GM18505 (cell line): ENCODE results near the gene NR3C2.

ENCODE experiments used
- ATAC-seq: cut with Tn5 transposase; IDR thresholded peaks from one replicate; pipeline ENCODE4 v1.9.1; 2021; ENCODE audit not compliant: unreplicated experiment
- POLR2A ChIP-seq: IDR thresholded peaks from 4 replicates; pipeline ENCODE4 v1.6.1; 2011; ENCODE audit warnings: borderline replicate concordance; ENCODE audit not compliant: insufficient read depth, insufficient read length; ENCODE audit errors: extremely low read depth

The NR3C2 gene

DNA sequence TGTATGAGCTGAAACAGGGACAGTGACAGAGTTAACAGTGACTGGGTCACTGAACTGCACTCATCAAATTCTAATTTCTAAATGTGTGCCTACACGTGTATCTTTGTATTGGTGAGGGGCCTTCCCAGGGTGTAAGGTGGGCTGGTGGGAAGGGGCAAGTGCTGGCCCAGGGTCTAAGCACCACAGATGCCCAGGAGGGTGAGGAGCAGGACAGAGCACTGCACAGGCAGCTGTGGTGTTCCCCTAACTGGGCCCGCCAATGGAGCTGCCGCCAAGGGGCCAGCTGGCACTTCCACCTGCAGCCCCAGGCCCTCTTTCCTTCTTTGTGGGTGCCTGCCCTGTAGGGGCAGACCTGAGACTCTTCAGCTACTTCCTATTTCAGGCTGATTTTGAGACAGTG is 360.5 kb downstream of the NR3C2 start:
- TF ChIP-seq POLR2A: no peak
- ATAC-seq: no peak

DNA sequence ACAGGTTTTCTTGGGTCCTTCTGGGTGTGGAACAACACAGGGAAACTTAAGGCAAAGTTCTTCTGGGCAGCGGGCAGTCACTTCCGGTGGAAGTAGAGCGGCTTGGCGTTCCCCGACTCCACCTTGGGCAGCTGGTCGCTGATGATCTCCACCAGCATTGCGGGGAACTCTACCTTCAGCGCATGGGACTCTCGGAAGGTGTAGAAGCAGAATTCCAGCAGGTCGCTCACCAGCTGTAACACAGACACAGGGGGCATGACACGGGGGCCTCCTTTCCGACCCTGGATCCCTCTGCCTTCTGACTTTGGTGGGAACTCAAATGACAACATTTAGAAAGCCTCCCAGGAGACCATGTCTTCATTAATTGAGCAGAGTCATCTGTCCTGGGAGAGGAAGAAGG is 360.9 kb downstream of the NR3C2 start:
- no peak for ATAC-seq
- no peak for TF ChIP-seq POLR2A

DNA sequence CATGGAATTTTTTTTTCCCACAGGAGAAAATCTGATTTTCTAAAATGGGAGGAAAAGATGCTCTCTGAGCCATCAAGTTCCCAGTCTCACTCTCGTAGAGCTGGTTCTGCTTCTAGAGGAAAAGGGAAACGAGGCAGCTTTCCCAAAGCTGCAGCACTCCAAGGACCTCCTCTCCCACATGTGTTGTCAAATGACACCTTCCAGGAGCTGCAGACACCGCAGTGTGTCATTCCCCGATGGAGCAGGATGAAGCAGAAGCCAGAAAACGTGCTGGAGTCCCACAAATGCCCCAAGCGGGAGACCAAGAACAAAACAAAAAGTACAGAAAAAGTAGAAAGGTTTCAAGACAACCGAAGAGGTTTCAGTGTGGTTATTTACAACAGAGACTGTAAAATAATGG is 362.3 kb downstream of the NR3C2 start:
- no peak for TF ChIP-seq POLR2A
- ATAC-seq: no peak

DNA sequence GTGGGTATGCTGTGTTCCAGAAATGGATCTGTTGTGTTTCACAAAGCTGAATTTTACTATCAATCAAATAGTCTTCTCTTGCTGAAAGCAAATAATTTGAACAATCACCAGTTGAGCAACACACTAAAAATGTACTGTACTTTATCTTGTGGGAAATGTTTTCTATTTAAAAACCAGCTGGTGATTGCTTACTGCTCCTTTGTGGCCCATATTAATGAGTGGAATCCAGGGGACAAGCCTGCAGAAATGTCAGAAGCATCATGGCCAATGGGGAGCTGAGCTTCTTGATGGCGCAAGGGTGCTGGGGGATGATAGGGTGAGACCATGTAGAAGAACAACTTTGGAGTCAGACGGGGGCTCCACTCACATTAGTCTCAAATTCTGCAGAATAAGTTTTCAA is 364.2 kb downstream of the NR3C2 start:
- TF ChIP-seq POLR2A: no peak

DNA sequence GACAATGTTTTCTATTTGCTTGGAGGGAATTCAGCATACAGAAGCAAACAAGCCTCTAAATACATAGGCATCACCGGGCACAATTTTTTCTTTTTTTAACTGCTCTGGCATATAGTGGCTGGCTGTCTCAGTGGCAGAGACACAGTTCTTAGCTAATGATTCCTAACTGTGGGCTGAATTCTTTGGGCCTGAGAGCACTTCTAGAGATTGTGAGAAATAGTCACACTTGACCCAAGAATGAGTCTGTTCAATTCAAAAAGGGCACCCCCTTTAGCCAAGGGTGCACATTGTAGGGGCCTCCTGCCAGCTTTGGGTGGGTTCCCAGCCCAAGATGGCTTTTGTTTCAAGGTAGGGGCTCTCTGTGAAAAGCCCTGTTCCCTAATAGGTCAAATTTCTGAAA is 364.6 kb downstream of the NR3C2 start:
- no peak for TF ChIP-seq POLR2A
- no peak for ATAC-seq

More for the DNA sequence above, 364.2 kb downstream of the NR3C2 start:
- no peak for ATAC-seq

DNA sequence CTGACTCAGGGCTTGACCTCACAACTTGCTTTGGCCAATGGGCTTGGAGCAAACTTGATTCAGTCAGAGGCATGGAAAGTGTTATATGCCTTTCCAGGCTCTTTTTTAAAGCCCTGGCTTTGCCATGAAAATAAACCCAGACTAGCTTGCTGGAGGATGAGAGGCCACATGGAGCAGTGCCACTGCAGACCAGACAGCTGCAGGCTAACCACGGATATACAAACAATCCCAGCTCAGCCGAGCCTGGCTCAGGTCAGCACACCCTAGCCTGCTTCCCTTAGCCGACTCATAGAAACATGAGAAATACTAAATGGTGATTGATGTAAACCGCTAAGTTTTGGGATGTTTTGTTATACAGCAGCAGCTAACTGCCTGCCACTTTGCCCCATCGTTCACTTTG is 365.2 kb downstream of the NR3C2 start:
- no peak for ATAC-seq
- no peak for TF ChIP-seq POLR2A

DNA sequence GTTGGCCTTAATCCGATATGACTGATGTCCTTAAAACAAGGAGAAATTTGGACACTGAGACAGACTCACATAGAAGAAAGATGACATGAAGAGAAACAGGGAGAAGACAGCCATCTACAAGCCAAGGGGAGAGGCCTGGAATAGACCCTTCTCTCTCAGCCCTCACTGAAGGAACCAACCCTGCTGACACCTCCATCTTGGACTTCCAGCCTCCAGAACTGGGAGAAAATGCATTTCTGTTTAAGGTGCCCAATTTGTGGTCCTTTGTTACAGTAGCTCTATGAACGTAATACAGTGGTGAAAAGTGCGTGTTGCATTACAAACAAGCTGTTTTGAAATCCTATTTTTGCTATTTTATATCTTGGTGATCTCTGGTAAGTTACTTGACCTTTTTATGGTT is 366.8 kb downstream of the NR3C2 start:
- no peak for TF ChIP-seq POLR2A
- ATAC-seq: no peak

DNA sequence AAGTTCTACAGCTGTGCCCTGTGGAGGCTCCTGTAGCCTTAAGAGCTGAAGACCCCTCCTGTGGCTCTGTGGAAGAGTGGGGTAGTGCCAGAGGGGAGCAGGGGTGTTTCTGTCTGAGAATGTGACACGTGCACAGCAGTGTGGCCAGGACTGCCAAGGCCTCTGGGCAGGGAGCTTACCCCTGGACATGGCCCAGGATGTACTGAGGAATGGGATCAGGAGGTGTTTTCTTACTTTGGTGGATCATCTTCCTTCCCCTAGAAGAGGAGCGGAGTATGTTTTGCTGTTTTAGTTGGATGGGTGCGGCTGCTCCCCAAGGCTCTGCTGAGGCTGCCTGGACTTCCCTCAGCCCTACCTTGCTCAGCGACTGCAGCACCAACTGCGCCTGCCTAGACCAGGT is 367.8 kb downstream of the NR3C2 start:
- ATAC-seq: no peak
- no peak for TF ChIP-seq POLR2A

DNA sequence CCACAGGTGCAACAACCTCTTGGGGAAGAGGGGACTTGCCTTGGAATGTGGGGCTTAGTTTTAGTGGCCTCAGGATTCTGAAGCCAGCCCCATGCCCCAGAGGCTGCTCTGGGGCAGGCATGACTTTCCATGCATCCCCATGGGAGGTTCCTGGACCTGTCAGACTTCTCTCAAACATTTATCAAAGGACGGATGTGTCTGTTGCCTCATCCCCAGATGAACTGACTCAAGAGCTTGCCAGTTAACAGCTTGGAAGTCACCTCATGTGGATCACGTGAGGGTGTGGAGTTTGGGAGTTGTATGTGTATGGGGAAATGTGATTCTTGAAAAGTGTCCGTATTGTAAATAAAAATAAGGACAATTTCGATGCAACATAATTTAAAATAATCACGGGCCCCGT is 368.9 kb downstream of the NR3C2 start:
- no peak for ATAC-seq
- no peak for TF ChIP-seq POLR2A

DNA sequence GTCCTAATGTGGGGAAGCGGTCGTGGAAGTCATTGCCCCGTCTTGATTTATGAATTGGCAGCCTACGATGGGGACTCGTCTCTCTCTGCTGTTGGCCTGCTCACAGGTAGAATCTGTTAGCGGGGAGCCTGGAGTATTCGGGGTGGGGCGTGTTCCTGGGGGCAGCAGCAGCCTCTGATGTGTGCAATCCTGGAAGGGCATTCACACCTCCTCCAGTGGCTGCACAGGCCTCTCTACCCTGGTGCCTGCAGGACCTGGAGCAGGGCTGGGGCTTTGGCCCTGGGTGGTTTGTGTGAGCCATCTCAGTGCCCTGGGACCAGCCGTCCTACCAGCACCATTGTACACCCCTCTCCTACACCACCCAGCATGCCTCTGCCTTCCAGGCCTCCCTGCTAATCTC is 369.4 kb downstream of the NR3C2 start:
- ATAC-seq: no peak

DNA sequence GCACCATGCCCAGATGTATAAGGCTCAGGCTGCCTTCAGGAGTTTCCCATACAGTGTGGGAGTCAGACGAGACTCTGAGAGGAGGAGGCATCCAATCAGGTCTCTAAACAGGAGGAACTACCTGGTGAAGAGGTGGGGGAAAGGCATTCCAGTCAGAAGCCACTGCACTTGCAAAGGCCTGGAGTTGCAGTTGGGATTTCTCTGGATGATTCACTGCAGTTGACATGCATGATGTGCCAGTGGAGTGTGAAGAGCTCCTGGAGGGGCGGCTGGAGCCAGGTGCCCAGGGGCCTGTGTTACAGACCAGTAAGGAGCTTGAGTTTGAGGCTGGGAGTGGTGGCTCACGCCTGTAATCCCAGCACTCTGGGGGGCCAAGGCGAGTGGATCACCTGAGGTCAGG is 371.2 kb downstream of the NR3C2 start:
- no peak for TF ChIP-seq POLR2A
- ATAC-seq: no peak

More for the DNA sequence above, 369.4 kb downstream of the NR3C2 start:
- no peak for TF ChIP-seq POLR2A

DNA sequence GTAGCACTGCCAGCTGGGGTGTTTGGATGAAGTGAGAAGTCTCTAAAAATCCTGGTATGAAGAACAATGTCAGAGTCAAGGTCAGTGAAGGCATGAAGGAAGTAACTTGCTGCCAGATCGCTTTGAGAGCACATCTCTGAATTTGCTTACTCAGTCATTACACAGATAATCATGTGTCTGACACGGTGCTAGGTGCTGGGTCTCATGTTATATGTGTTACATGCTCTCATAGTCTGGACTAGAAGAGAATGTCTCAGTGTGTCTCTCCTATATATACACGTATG is 372.4 kb downstream of the NR3C2 start:
- no peak for TF ChIP-seq POLR2A
- ATAC-seq: no peak

DNA sequence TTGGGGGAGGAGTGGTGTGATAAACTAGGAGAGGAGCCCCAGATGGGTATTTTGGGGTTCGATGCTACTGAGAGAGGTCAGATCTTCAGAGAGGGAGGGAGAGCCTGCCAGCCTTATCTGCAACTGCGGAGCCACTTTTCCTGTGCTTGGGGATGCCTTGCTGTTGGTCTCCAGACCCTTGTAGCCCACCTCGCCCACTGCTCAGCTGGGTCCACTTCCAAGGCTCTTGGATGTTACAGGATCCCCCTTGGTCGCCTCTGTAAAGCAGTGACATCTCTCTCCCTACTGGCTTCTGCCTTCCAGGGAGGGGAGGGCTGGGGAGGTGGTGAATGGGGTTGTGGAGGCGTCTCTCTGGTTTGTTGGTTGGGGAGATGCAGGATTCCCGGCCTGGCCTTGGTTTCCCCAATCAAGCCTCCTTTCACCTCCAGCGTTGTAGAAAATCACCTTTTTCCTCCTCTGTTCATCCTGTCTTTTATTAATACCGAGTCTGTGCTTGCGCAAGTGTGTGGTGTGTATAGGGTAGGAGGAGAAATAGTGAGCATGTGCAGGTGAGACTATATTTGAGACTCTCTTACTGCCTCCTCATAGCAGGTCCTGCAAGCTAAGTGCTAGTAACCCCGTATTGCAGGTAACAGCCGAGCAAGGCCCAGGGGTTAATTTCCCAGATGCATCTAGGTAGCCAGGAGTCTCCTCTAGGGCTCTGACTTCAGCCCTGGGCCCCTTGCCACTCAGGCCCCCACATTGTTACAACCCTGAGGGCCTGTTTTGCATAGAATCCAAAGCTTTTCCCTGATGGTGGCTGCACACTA is 372.9 kb downstream of the NR3C2 start:
- TF ChIP-seq POLR2A: no peak
- ATAC-seq: no peak

DNA sequence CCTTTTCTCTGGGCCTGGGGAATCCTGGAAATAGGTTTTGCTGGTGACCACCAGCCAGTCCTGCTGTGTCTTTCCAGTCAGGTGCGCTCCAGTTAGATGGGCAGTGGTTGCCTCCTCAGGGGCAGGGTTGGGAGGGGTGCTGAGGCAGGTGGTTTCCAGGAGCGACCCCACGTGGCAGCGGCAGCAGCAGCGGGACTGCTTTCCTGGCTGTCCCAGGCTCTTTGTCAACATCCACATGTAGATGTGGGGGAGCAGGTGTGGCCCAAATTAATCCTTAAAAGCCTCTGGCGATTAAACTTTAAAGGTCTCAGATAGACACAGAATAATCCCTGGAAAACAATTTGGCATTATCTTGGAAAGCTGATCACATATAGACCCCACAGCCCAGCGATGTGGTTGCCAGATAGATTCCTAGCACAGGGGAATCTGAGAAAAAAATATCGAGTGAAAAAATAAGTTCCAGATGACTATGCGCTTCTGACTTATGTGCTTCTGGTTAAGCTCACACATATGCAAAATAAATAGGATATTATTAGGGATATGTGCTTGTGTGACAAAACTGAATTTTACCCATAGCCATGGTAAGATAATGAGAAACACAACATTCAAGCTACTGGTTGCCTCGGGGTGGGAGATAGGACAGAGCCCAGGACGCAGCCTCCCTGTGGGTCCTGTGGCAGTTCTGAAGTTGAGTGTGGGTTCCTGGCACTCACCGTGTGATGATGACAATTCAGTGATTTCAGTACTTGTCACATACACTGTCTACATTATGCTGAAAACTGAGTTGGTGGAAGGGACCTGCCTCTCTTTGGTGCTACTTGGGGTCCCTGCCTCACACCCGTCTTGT is 373.9 kb downstream of the NR3C2 start:
- no peak for TF ChIP-seq POLR2A
- no peak for ATAC-seq
